ENCODE results near the gene C1QBP. TPM values are rescaled to one million over a fixed set of nuclear protein-coding genes. Genes with fewer than 3 reads are reported as not detected.

The C1QBP gene
- total RNA-seq, 1 donor from 2014 or later = 100 TPM

DNA sequence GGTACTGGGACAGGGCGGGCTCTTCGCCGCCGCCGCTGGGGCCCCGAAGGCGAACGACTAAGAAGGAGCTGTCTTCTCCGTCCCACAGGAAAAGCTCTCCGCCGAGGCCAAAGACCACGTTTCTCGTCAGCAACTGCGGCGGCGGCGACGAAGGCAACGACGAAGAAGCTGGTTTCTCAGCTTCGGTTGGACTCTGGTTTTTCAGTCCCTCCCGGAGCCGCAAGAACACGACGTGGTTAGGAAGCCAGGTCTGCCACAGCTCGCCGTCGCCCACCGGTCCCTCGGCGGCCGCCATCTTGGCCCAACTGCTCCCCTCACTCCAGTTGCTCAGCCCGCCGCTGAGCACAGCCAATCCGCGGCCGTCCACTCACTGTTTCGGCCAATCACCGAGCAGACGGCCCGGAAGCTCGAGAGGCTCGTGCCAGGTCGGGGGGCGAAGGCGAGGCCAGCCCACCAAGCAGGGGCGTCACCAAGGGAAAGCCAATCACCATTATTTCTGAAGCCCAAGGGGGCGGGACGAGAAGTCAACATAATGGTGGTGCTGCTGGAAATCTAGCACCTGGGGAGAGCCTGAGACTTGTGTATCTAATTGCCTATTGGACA is 19.5 kb downstream of the C1QBP start, which contains the start of gene NUP88:
NUP88 (minus strand) TSS at position 307 of the 603 bp plus-strand sequence; CDS start at position 295, 12 bp downstream.
- Mint-ChIP-seq H3K4me1 (ENCODE audit: unreplicated experiment) (peaks cover 13% of the 10 kb centered on the region), H3K4me3 (ENCODE audit: unreplicated experiment) (peak within 1 kb of the TSS; percentile 100), H3K27ac (ENCODE audit: unreplicated experiment) (peak within 1 kb of the TSS; percentile 95), H3K27me3 (ENCODE audit: unreplicated experiment) (peaks cover 2% of the 10 kb centered on the region), H3K36me3 (ENCODE audit: low read depth, unreplicated experiment) (peaks cover 3% of the 10 kb centered on the region), H3K9me3 (ENCODE audit: unreplicated experiment) (no peaks in the 10 kb centered on the region)
- TF ChIP-seq, protein P1, sequence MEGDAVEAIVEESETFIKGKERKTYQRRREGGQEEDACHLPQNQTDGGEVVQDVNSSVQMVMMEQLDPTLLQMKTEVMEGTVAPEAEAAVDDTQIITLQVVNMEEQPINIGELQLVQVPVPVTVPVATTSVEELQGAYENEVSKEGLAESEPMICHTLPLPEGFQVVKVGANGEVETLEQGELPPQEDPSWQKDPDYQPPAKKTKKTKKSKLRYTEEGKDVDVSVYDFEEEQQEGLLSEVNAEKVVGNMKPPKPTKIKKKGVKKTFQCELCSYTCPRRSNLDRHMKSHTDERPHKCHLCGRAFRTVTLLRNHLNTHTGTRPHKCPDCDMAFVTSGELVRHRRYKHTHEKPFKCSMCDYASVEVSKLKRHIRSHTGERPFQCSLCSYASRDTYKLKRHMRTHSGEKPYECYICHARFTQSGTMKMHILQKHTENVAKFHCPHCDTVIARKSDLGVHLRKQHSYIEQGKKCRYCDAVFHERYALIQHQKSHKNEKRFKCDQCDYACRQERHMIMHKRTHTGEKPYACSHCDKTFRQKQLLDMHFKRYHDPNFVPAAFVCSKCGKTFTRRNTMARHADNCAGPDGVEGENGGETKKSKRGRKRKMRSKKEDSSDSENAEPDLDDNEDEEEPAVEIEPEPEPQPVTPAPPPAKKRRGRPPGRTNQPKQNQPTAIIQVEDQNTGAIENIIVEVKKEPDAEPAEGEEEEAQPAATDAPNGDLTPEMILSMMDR (IDR thresholded peaks at IDR 0.05; ENCODE audit: unreplicated experiment) = no peak
- DNase-seq (ENCODE audit: low spot score) = peak; percentile 97

DNA sequence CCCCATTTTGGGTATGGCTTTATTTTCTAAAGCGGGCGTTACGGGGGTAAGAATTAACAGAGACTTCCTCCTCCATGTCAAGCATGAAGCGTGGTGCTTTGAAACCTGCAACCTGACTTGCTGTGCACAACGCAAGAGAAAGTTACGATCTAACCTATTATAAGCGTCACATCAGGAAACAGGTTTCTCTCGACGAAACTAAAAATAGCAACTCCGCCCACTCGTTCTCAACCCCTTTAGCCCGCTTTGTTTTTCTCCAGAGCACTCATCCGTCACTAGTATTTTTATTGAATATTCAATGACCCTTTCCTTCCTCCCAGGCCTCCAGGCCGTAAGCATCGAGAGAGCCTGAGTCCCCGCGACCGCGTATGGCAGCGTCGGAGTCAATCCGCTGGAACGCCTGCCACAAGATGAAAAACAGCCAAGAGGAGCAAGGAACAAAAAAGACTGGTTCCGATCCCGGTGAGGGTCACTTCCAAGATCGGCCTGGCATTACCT is 20.0 kb downstream of the C1QBP start:
- Mint-ChIP-seq H3K4me3 (ENCODE audit: unreplicated experiment) (peak overlapping the region; percentile 100), H3K4me1 (ENCODE audit: unreplicated experiment) (peaks cover 13% of the 10 kb centered on the region), H3K36me3 (ENCODE audit: low read depth, unreplicated experiment) (peaks cover 3% of the 10 kb centered on the region), H3K9me3 (ENCODE audit: unreplicated experiment) (no peaks in the 10 kb centered on the region), H3K27ac (ENCODE audit: unreplicated experiment) (peak overlapping the region; percentile 95), H3K27me3 (ENCODE audit: unreplicated experiment) (peaks cover 2% of the 10 kb centered on the region)
- DNase-seq (ENCODE audit: low spot score) = no peak
- TF ChIP-seq, protein P1 (IDR thresholded peaks at IDR 0.05; ENCODE audit: unreplicated experiment) = no peak

DNA sequence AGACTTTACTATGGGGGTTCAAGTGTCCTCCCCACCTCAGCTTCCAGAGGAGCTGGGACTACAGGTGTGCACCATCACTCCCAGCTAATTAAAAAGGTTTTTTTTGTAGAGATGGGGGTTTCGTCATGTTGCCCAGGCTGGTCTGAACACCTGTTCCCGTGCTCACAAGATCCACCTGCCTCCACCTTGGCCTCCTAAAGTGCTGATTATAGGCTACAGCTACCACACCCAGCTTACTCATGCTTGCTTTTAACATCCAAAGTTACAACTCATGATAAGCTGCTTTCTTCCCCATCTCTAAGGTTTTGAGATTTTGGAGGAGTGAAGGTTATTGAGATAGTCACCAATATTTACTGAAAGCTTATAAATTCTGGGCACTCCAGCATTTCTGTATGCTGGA is 22.1 kb downstream of the C1QBP start:
- TF ChIP-seq, protein P1 (IDR thresholded peaks at IDR 0.05; ENCODE audit: unreplicated experiment) = no peak
- Mint-ChIP-seq H3K9me3 (ENCODE audit: unreplicated experiment) (no peaks in the 10 kb centered on the region), H3K36me3 (ENCODE audit: low read depth, unreplicated experiment) (peaks cover 12% of the 10 kb centered on the region), H3K27me3 (ENCODE audit: unreplicated experiment) (peaks cover 2% of the 10 kb centered on the region), H3K27ac (ENCODE audit: unreplicated experiment) (no peak overlapping the region), H3K4me1 (ENCODE audit: unreplicated experiment) (peaks cover 12% of the 10 kb centered on the region), H3K4me3 (ENCODE audit: unreplicated experiment) (no peak overlapping the region)
- DNase-seq (ENCODE audit: low spot score) = no peak

DNA sequence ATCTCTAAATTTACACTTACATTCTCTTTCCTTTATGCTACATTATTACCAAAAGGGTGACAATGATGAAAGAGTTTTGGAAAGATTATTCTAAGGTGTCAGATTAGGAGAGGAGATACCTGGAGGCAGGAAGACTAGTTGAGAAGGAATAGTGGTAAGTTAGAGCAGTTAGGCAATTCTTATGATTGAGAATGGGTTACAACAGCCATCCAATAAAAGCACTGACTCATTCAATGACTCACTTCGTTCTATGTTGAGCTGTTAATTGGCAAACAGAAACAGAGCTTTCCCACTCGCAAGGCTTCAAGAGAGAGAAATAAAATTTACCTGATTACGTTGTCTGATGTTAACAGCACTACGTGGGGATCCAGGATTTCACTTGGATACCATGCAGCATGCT is 25.3 kb downstream of the C1QBP start:
- Mint-ChIP-seq H3K27me3 (ENCODE audit: unreplicated experiment) (no peaks in the 10 kb centered on the region), H3K4me3 (ENCODE audit: unreplicated experiment) (no peak overlapping the region), H3K9me3 (ENCODE audit: unreplicated experiment) (no peaks in the 10 kb centered on the region), H3K36me3 (ENCODE audit: low read depth, unreplicated experiment) (peaks cover 19% of the 10 kb centered on the region), H3K4me1 (ENCODE audit: unreplicated experiment) (no peaks in the 10 kb centered on the region), H3K27ac (ENCODE audit: unreplicated experiment) (no peak overlapping the region)
- TF ChIP-seq, protein P1 (IDR thresholded peaks at IDR 0.05; ENCODE audit: unreplicated experiment) = no peak
- DNase-seq (ENCODE audit: low spot score) = no peak

DNA sequence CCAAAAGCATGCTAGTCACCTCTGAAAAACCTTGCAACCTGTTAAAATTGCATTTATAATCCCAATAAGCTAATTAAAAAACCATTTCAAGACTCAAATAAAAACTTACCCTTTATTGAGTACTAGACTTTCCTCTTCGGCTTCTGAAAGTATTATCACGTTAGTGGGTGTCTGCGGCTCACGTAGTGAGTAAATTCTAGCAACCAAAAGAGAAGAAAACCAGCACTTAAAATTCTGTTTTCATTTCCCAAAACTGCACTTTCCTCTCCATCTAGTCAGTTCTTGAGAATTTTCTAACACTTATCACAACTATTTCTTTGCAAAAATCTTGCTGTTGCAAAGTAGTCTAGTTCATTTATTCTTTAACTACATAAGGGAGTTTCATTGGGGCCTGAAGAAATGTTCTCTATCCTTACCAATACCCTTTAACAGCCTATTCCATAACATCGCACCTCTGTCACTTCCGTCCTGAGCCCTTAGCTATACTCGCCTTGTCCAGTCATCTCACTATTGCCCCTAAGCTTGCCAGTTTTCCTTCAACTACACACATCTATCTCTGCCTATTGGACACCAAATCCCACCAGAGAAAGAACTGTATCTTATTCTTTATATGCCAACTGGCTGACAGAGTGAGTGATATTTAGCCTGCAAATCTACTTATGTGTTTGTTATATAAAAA is 28.2 kb downstream of the C1QBP start:
- H3K27me3 Mint-ChIP-seq (ENCODE audit: unreplicated experiment) = no peaks in the 10 kb centered on the region

More for the DNA sequence above, 28.2 kb downstream of the C1QBP start:
- Mint-ChIP-seq H3K4me1 (ENCODE audit: unreplicated experiment) (no peaks in the 10 kb centered on the region), H3K27ac (ENCODE audit: unreplicated experiment) (no peak overlapping the region), H3K9me3 (ENCODE audit: unreplicated experiment) (no peaks in the 10 kb centered on the region), H3K4me3 (ENCODE audit: unreplicated experiment) (no peak overlapping the region), H3K36me3 (ENCODE audit: low read depth, unreplicated experiment) (peaks cover 19% of the 10 kb centered on the region)
- DNase-seq (ENCODE audit: low spot score) = no peak
- TF ChIP-seq, protein P1 (IDR thresholded peaks at IDR 0.05; ENCODE audit: unreplicated experiment) = no peak

Data from endothelial cell (in vitro differentiated cells).